PC-9 (cell line): ENCODE results near the gene BRD8.

Source experiments
- CTCF ChIP-seq: fragments of 200-600 bp; sonication (generic); conservative IDR thresholded peaks from 2 replicates; pipeline ENCODE4 v1.6.1; 2017; ENCODE audit warnings: mixed run types, antibody characterized with exemption, mild to moderate bottlenecking, moderate library complexity
- EZH2 ChIP-seq: fragments of 200-600 bp; sonication (generic); IDR thresholded peaks from 2 replicates; pipeline ENCODE4 v1.8.0; 2017; ENCODE audit warnings: antibody characterized with exemption, low read depth

DNA sequence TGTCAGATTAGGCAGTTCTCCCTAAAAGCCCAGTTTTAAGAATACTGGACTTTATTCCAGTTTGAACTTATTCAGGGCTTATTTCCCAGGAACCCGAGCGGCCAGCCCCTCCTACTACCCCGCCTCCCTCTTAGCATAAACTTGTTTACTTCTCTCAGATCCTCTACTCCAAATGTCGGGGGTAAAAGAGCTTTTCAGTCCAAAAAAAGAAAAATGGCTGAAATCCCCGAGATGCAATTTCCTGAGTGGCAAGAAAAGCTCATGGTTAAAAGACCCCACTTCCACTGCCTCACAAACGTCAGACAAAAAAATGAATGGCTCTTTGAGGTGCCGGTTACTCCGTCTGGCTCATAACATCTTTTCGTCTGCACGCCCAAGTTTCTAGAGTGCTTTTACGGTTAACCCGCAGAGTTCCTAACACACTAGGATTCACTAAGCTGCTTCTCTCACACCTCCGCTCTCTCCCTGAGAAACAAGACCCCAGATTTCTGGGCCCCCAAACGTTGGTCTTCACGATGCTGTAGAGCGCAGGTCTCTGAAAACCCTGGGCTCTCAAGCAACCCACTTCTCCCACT is 402 bp downstream of the BRD8 start:
- TF ChIP-seq EZH2 (no peak), CTCF (no peak)
